ENCODE measurements around the gene PRDX5. TPM values are rescaled to one million over a fixed set of nuclear protein-coding genes. Genes with fewer than 3 reads are reported as not detected.

Gene PRDX5
- total RNA-seq, 1 donor from 2014 or later: 217 TPM

- DNase-seq (ENCODE audit: extremely low spot score, unreplicated experiment): no peak
- peaks cover 30% of the 10 kb centered on the region for H3K4me1 Mint-ChIP-seq (ENCODE audit: unreplicated experiment)
- no peaks in the 10 kb centered on the region for H3K9me3 Mint-ChIP-seq (ENCODE audit: unreplicated experiment)
- H3K27me3 Mint-ChIP-seq (ENCODE audit: unreplicated experiment): peaks cover 26% of the 10 kb centered on the region
- H3K36me3 Mint-ChIP-seq (ENCODE audit: unreplicated experiment): peaks cover 1% of the 10 kb centered on the region
- peak within 1 kb of the TSS; percentile 70 for H3K4me3 Mint-ChIP-seq (ENCODE audit: unreplicated experiment)
- no peak for TF ChIP-seq CTCF (IDR thresholded peaks at IDR 0.05)
- no peak within 1 kb of the TSS for H3K27ac Mint-ChIP-seq (ENCODE audit: unreplicated experiment)
Observed at GRCh38 chr11:64291262-64291751, 26.6 kb upstream of the PRDX5 start, which contains the start of gene KCNK4. KCNK4 (plus strand) TSS chr11:64291302; CDS start chr11:64293019, 1,717 bp downstream.

- Mint-ChIP-seq H3K36me3 (ENCODE audit: unreplicated experiment) (peaks cover 1% of the 10 kb centered on the region), H3K4me3 (ENCODE audit: unreplicated experiment) (no peak overlapping the region), H3K27me3 (ENCODE audit: unreplicated experiment) (peaks cover 30% of the 10 kb centered on the region), H3K9me3 (ENCODE audit: unreplicated experiment) (no peaks in the 10 kb centered on the region), H3K27ac (ENCODE audit: unreplicated experiment) (no peak overlapping the region), H3K4me1 (ENCODE audit: unreplicated experiment) (peaks cover 27% of the 10 kb centered on the region)
- no peak for DNase-seq (ENCODE audit: extremely low spot score, unreplicated experiment)
- TF ChIP-seq CTCF (IDR thresholded peaks at IDR 0.05): no peak
Observed at GRCh38 chr11:64291752-64292459, 26.0 kb upstream of the PRDX5 start.

DNA sequence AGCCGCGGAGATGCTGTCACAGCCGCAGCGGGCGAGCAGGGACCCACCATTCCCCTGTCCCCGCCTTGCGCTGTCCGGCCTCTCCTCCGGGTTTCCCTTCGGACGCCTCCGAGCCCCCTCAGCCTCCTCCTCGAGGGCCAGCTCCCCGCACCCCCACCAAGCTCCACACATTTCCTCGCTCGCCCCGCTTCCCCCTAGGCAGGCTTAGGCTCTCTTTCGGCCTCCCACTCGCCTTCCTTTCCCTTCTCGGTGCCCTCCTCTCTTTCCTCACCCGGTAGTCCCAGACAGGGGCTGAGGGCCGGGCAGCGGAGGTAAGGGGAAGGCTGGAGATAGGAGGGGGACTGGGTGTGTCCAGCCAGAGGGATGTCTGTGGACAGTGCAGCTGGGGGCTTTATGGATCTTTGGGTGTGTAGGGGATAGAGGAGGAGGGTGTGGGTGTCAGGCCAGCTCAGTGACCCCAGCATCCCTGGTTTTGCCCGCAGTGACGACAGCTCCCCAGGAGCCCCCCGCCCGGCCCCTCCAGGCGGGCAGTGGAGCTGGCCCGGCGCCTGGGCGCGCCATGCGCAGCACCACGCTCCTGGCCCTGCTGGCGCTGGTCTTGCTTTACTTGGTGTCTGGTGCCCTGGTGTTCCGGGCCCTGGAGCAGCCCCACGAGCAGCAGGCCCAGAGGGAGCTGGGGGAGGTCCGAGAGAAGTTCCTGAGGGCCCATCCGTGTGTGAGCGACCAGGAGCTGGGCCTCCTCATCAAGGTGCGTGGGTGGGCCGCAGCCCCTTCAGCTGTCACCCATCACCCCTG lies 25.3 kb upstream of the PRDX5 start:
- peaks cover 1% of the 10 kb centered on the region for H3K36me3 Mint-ChIP-seq (ENCODE audit: unreplicated experiment)
- H3K27me3 Mint-ChIP-seq (ENCODE audit: unreplicated experiment): peaks cover 35% of the 10 kb centered on the region
- TF ChIP-seq CTCF (IDR thresholded peaks at IDR 0.05): no peak
- H3K4me3 Mint-ChIP-seq (ENCODE audit: unreplicated experiment): peak overlapping the region; percentile 57
- no peak overlapping the region for H3K27ac Mint-ChIP-seq (ENCODE audit: unreplicated experiment)
- no peaks in the 10 kb centered on the region for H3K9me3 Mint-ChIP-seq (ENCODE audit: unreplicated experiment)
- DNase-seq (ENCODE audit: extremely low spot score, unreplicated experiment): no peak
- H3K4me1 Mint-ChIP-seq (ENCODE audit: unreplicated experiment): peaks cover 23% of the 10 kb centered on the region

DNA sequence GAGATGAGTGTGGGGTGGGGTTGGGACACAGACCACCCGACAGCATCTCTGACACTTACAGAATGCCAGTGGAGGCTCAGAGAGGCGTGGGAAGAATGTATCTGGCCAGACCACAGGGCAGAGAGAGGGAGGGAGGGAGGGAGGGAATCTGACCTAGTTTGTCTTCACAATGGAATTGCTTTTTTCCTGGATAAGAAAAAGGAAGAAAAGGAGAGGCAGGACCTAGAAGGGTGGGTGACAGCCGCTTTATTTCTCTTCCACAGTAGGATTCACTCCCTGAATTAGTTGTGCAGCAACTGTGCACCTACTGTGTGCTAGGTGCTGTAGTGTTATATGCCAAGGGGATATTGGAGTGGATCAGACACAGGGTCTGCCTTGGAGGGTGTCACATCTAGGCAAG lies 23.1 kb upstream of the PRDX5 start:
- H3K9me3 Mint-ChIP-seq (ENCODE audit: unreplicated experiment): no peaks in the 10 kb centered on the region
- H3K4me3 Mint-ChIP-seq (ENCODE audit: unreplicated experiment): no peak overlapping the region
- DNase-seq (ENCODE audit: extremely low spot score, unreplicated experiment): no peak
- no peak for TF ChIP-seq CTCF (IDR thresholded peaks at IDR 0.05)
- H3K27ac Mint-ChIP-seq (ENCODE audit: unreplicated experiment): peak overlapping the region; percentile 78
- peaks cover 47% of the 10 kb centered on the region for H3K27me3 Mint-ChIP-seq (ENCODE audit: unreplicated experiment)
- H3K4me1 Mint-ChIP-seq (ENCODE audit: unreplicated experiment): peaks cover 28% of the 10 kb centered on the region
- H3K36me3 Mint-ChIP-seq (ENCODE audit: unreplicated experiment): no peaks in the 10 kb centered on the region

DNA sequence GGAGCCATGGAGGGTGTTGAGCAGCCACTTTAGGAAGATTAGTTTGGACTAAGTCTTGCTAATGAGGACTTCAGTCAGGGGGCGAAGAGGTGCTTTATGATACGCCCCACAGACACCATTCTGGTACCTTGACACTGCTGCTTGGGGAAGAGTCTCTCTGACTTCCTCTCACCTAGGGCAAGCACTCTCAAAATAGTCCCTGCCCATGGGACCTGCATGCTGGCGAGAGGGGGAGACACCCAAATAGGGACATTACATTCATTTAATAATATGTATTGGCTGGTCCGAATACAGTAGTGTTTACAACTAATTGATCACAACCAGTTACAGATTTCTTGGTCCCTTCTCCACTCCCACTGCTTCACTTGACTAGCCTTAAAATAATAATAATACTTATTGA lies 22.2 kb upstream of the PRDX5 start:
- TF ChIP-seq CTCF (IDR thresholded peaks at IDR 0.05): no peak
- no peak overlapping the region for H3K4me3 Mint-ChIP-seq (ENCODE audit: unreplicated experiment)
- H3K36me3 Mint-ChIP-seq (ENCODE audit: unreplicated experiment): no peaks in the 10 kb centered on the region
- no peak for DNase-seq (ENCODE audit: extremely low spot score, unreplicated experiment)
- peaks cover 31% of the 10 kb centered on the region for H3K4me1 Mint-ChIP-seq (ENCODE audit: unreplicated experiment)
- no peak overlapping the region for H3K27ac Mint-ChIP-seq (ENCODE audit: unreplicated experiment)
- no peaks in the 10 kb centered on the region for H3K9me3 Mint-ChIP-seq (ENCODE audit: unreplicated experiment)
- peaks cover 46% of the 10 kb centered on the region for H3K27me3 Mint-ChIP-seq (ENCODE audit: unreplicated experiment)
